GM12878 (cell line): ENCODE results near the gene AIRE. TPM values are rescaled to one million over a fixed set of nuclear protein-coding genes. Genes with fewer than 3 reads are reported as not detected.

ENCODE experiments used
- ATAC-seq: fragments of 200-7000 bp; cut with Tn5 transposase; 3 replicates; pipeline ENCODE4 v1.9.1; 2020; ENCODE audit warnings: mild to moderate bottlenecking, moderate library complexity
- BruUV-seq: library from RNA; stranded (reverse); fragments of 400-500 nt; replicated peaks from 2 replicates; lab custom pipeline; 2021; lab: Mats Ljungman, UMichigan
- CTCF ChIA-PET: fragments of 300-600 bp; sonication (Branson Sonifier 250); formaldehyde crosslinking; extraction: SDS; loops from one replicate; lab custom pipeline; 2021; ENCODE audit warnings: inconsistent platforms; lab: Yijun Ruan, JAX
- POLR2A ChIA-PET: fragments of 350-600 bp; formaldehyde crosslinking; extraction: SDS; loops from one replicate; lab custom pipeline; 2021; ENCODE audit warnings: inconsistent platforms; lab: Charles Lee
- RAD21 ChIA-PET: fragments of 300-600 bp; sonication (Branson Sonifier 250); formaldehyde crosslinking; loops from one replicate; lab custom pipeline; 2023; ENCODE audit warnings: antibody characterized with exemption; ENCODE audit not compliant: unreplicated experiment; lab: Charles Lee
- SMC1A ChIA-PET: fragments of 300-600 bp; sonication (Branson Sonifier 250); formaldehyde crosslinking; loops from one replicate; lab custom pipeline; 2023; ENCODE audit not compliant: unreplicated experiment, uncharacterized antibody; lab: Charles Lee
- DNase-seq: peaks from one replicate; pipeline ENCODE4 v3.0.0-alpha.2; 2011; ENCODE audit warnings: low read depth, low spot score
- FAIRE-seq: peaks from 3 replicates; lab custom pipeline; 2011; peaks lifted over from hg19 to GRCh38; lab: Jason Lieb, UNC
- H2AFZ ChIP-seq: 2 replicates; pipeline ENCODE4 v1.6.0; 2011; ENCODE audit warnings: low read depth, low read length, control low read depth; ENCODE audit not compliant: control insufficient read depth
- H3K27ac ChIP-seq: 2 replicates; pipeline ENCODE4 v1.5.1; 2011; ENCODE audit warnings: control low read depth; ENCODE audit not compliant: control insufficient read depth, insufficient read depth
- H3K27me3 ChIP-seq, 2 experiments: replicated peaks in 1 of 2; 2 replicates each; pipeline versions ENCODE4 v1.6.0 to v1.6.1; 2011; ENCODE audit warnings: low read length in 1 of 2; ENCODE audit not compliant: control insufficient read depth in 2 of 2, insufficient read depth in 2 of 2
- H3K36me3 ChIP-seq, 2 experiments: 2 replicates each; pipeline ENCODE4 v1.5.1; 2011; ENCODE audit warnings: low read length in 1 of 2; ENCODE audit not compliant: control insufficient read depth in 2 of 2, insufficient read depth in 2 of 2
- H3K4me1 ChIP-seq: 2 replicates; pipeline ENCODE4 v1.6.1; 2011; ENCODE audit warnings: mild to moderate bottlenecking, low read length, moderate library complexity, mixed read lengths; ENCODE audit not compliant: control insufficient read depth, insufficient read depth
- H3K4me2 ChIP-seq: 2 replicates; pipeline ENCODE4 v1.6.0; 2011; ENCODE audit warnings: control low read depth; ENCODE audit not compliant: control insufficient read depth, insufficient read depth
- H3K4me3 ChIP-seq: fragments of 200-600 bp; sonication (generic); 2 replicates; pipeline ENCODE4 v1.5.1; 2016
- H3K79me2 ChIP-seq: 2 replicates; pipeline ENCODE4 v1.6.0; 2011; ENCODE audit warnings: low read length; ENCODE audit not compliant: control insufficient read depth, insufficient read depth
- H3K9ac ChIP-seq: 2 replicates; pipeline ENCODE4 v1.8.0; 2011; ENCODE audit warnings: low read length, control low read depth, mixed read lengths; ENCODE audit not compliant: control insufficient read depth, insufficient read depth
- H3K9me3 ChIP-seq: replicated peaks from 3 replicates; pipeline ENCODE4 v1.5.1; 2011; ENCODE audit warnings: mild to moderate bottlenecking, low read length; ENCODE audit not compliant: control insufficient read depth, insufficient read depth
- H4K20me1 ChIP-seq: 2 replicates; pipeline ENCODE4 v1.6.0; 2011; ENCODE audit not compliant: control insufficient read depth, insufficient read depth
- CEBPZ ChIP-seq: fragments of 150-350 bp; IDR thresholded peaks from 2 replicates; pipeline ENCODE4 v1.6.1; 2016; ENCODE audit warnings: low read depth, low read length
- HDAC6 ChIP-seq: fragments of 200-600 bp; sonication (generic); IDR thresholded peaks from one replicate; pipeline ENCODE4 v1.8.0; 2017; ENCODE audit warnings: antibody characterized with exemption; ENCODE audit not compliant: unreplicated experiment
- IKZF1 ChIP-seq: fragments of 450-650 bp; conservative IDR thresholded peaks from 2 replicates; pipeline ENCODE4 v1.6.1; 2017; ENCODE audit warnings: antibody characterized with exemption, mild to moderate bottlenecking
- LARP7 ChIP-seq: fragments of 450-650 bp; IDR thresholded peaks from 2 replicates; pipeline ENCODE4 v1.6.1; 2017; ENCODE audit warnings: mild to moderate bottlenecking
- MYC ChIP-seq: IDR thresholded peaks from 2 replicates; pipeline ENCODE4 v1.6.1; 2011; ENCODE audit warnings: mild to moderate bottlenecking, low read length, moderate library complexity, inconsistent platforms; ENCODE audit not compliant: insufficient read depth, insufficient replicate concordance, insufficient read length, severe bottlenecking
- NFXL1 ChIP-seq: fragments of 450-650 bp; IDR thresholded peaks from 2 replicates; pipeline ENCODE4 v1.6.1; 2017; ENCODE audit warnings: antibody characterized with exemption, mild to moderate bottlenecking, borderline replicate concordance
- NFYA ChIP-seq: IDR thresholded peaks from 2 replicates; pipeline ENCODE4 v1.6.1; 2011; ENCODE audit warnings: low read depth, mild to moderate bottlenecking, low read length, improper control_type of control experiment, borderline replicate concordance
- SMC3 ChIP-seq: IDR thresholded peaks from 2 replicates; pipeline ENCODE4 v1.6.1; 2011; ENCODE audit warnings: low read length, improper control_type of control experiment, borderline replicate concordance
- SPI1 ChIP-seq: IDR thresholded peaks from 2 replicates; pipeline ENCODE4 v1.6.1; 2011; ENCODE audit warnings: low read depth, mild to moderate bottlenecking, low read length, moderate library complexity, borderline replicate concordance; ENCODE audit not compliant: insufficient read depth
- YY1 ChIP-seq: IDR thresholded peaks from 2 replicates; pipeline ENCODE4 v1.6.1; 2011; ENCODE audit warnings: low read depth, mild to moderate bottlenecking, low read length
- ZNF622 ChIP-seq: fragments of 450-650 bp; IDR thresholded peaks from 2 replicates; pipeline ENCODE4 v1.6.1; 2017; ENCODE audit warnings: mild to moderate bottlenecking, inconsistent platforms
- WGBS: methylation state at CpG from one replicate; pipeline ENCODE4 v1.1.6; 2016; ENCODE audit warnings: low lambda C conversion rate; ENCODE audit not compliant: insufficient replicate concordance, insufficient coverage; ENCODE audit errors: missing lambda C conversion rate; 5-methylcytosine and 5-hydroxymethylcytosine counted together
- in situ Hi-C: fragments of 300-500 bp; cut with MboI; formaldehyde crosslinking; loops from 9 replicates; pipeline ENCODE4 v1.14.3; 2018; ENCODE audit warnings: mixed read lengths
- intact Hi-C: fragments of 100-400 bp; cut with micrococcal nuclease; formaldehyde crosslinking; loops from one replicate; pipeline ENCODE4 v1.14.2; 2022; ENCODE audit not compliant: unreplicated experiment
- polyA plus RNA-seq, 11 experiments: library from polyadenylated mRNA; depleted of rRNA in 4 of 11; unstranded in 6 of 11; stranded (reverse) in 5 of 11; fragments of >200 nt; fragmentation: Nextera tagmentation in 4 of 11; fragmentation: Illumina TruSeq in 1 of 11; extraction: Ambion mirVana in 4 of 11; extraction: Trizol in 1 of 11; gene quantifications; 1 replicate in 1 of 11; 2 replicates in 10 of 11; pipeline versions ENCODE4 v1.2.1 to v1.2.3, GENCODE V29; 2011 to 2016; ENCODE audit warnings: inconsistent platforms in 2 of 11, missing spikeins in 2 of 11, low read depth in 1 of 11
- total RNA-seq, 4 experiments: library from RNA; depleted of rRNA in 3 of 4; stranded (reverse); fragments of >200 nt in 3 of 4; fragmentation: Illumina TruSeq in 1 of 4; extraction: Trizol in 1 of 4; gene quantifications; 2 replicates each; pipeline versions ENCODE4 v1.2.1 to v1.2.3, GENCODE V29; 2013 to 2021

Gene AIRE
- total and polyA plus RNA-seq, 10 of the 15 experiments (the other 5 are each of a cell fraction or from before 2014, with no cell fraction given) = 0.05 to 0.10 TPM; not detected in 8

- TF ChIP-seq MYC (no peak), NFYA (no peak), SMC3 (no peak), SPI1 (no peak), YY1 (no peak)
Measured at GRCh38 chr21:44263221-44263760, 22.4 kb upstream of the AIRE start (continued).

- ATAC-seq (no peak), DNase-seq (no peak), FAIRE-seq (no peak)
- H2AFZ ChIP-seq = no peak overlapping the region
- TF ChIP-seq IKZF1 (no peak), ZNF622 (no peak), NFXL1 (no peak), LARP7 (no peak), CEBPZ (no peak), HDAC6 (no peak)
- no peak overlapping the region for H3K4me2 ChIP-seq
- intact Hi-C loops (no loop called here), in situ Hi-C loops (no loop called here)
- ChIA-PET CTCF (interaction anchor here (0.9 kb wide), 1 partner anchor 14 kb away, joined by 3 read pairs; no protein-coding TSS in a partner anchor), RAD21 (no interaction called here), POLR2A (no interaction called here), SMC1A (no interaction called here)
- no peaks in the 10 kb centered on the region for H4K20me1 ChIP-seq
- H3K27me3 ChIP-seq = no peaks in the 10 kb centered on the region
- no peaks in the 10 kb centered on the region for H3K36me3 ChIP-seq
- no peaks in the 10 kb centered on the region; the same call in 1 of the 2 replicates for H3K4me1 ChIP-seq
- 36% methylated on average over 3 of the region's 4 CpGs for WGBS
- no peak overlapping the region for H3K4me3 ChIP-seq
- BruUV-seq = no TSS peak
- H3K9me3 ChIP-seq = no peaks in the 10 kb centered on the region
- no peak overlapping the region for H3K27ac ChIP-seq
- H3K79me2 ChIP-seq = no peaks in the 10 kb centered on the region
- no peak overlapping the region for H3K9ac ChIP-seq
Measured at GRCh38 chr21:44263768-44264167, 21.9 kb upstream of the AIRE start.
